Muscle of back (tissue), 11 donors: Measurements from ENCODE around the gene SHISAL1. TPM values are rescaled to one million over a fixed set of nuclear protein-coding genes. Genes with fewer than 3 reads are reported as not detected.

Experiments
- DNase-seq, 3 donors: peaks; one replicate each; pipeline versions ENCODE4 v3.0.0 to v3.0.0-alpha.2; 2013
- polyA plus RNA-seq, 10 donors: library from polyadenylated mRNA; unstranded; fragments of 120-200 nt; gene quantifications; one replicate each; pipeline ENCODE4 v1.2.1, GENCODE V29; 2013; ENCODE audit not compliant: insufficient read length in 10 of 10

The SHISAL1 gene
- polyA plus RNA-seq, 10 donors: 8.5 to 18.6 (median 11.9) TPM

- DNase-seq: no peak
Measured at GRCh38 chr22:44344407-44344806, 31.7 kb upstream of the SHISAL1 start.

GRCh38 chr22:44342347-44342956 is 29.7 kb upstream of the SHISAL1 start:
- DNase-seq: no peak

- DNase-seq: peak in 1 of 3 donors; percentile 67
Measured at GRCh38 chr22:44341431-44342346, 28.9 kb upstream of the SHISAL1 start.

GRCh38 chr22:44340271-44341239 is 27.8 kb upstream of the SHISAL1 start:
- no peak for DNase-seq

GRCh38 chr22:44338906-44339305 is 26.2 kb upstream of the SHISAL1 start:
- DNase-seq: no peak

- no peak for DNase-seq
Measured at GRCh38 chr22:44338177-44338810, 25.5 kb upstream of the SHISAL1 start.

- DNase-seq: no peak
Measured at GRCh38 chr22:44337678-44338004, 24.9 kb upstream of the SHISAL1 start.

- no peak for DNase-seq
Measured at GRCh38 chr22:44336962-44337677, 24.4 kb upstream of the SHISAL1 start.

- no peak for DNase-seq
Measured at GRCh38 chr22:44335903-44336803, 23.4 kb upstream of the SHISAL1 start.

GRCh38 chr22:44335066-44335839 is 22.5 kb upstream of the SHISAL1 start:
- DNase-seq: no peak

GRCh38 chr22:44333847-44334635 is 21.3 kb upstream of the SHISAL1 start:
- no peak for DNase-seq

- DNase-seq: no peak
Measured at GRCh38 chr22:44332946-44333345, 20.2 kb upstream of the SHISAL1 start.

GRCh38 chr22:44331881-44332714 is 19.3 kb upstream of the SHISAL1 start:
- peak in 1 of 3 donors; percentile 49 for DNase-seq

GRCh38 chr22:44330744-44331660 is 18.3 kb upstream of the SHISAL1 start:
- peak in 1 of 3 donors; percentile 32 for DNase-seq

GRCh38 chr22:44330188-44330743 is 17.5 kb upstream of the SHISAL1 start:
- no peak for DNase-seq
